ENCODE data around the gene SCN1A.

- TF ChIP-seq CTCF (IDR thresholded peaks at IDR 0.05; ENCODE audit: borderline replicate concordance, extremely low read depth, low read length, poor library complexity, severe bottlenecking) (no peak), EZH2 (IDR thresholded peaks at IDR 0.05; ENCODE audit: borderline replicate concordance, low read depth, low read length, severe bottlenecking) (no peak)
These were observed 160.1 kb downstream of the SCN1A start for GRCh38 chr2:165967746-165968145.
